PC-3 (cell line): ENCODE data around the gene NEAT1. TPM values are rescaled to one million over a fixed set of nuclear protein-coding genes. Genes with fewer than 3 reads are reported as not detected.

ENCODE experiments used
- ATAC-seq: fragments of 200-7000 bp; cut with Tn5 transposase; 2 replicates; pipeline ENCODE4 v1.9.1; 2020; ENCODE audit warnings: mild to moderate bottlenecking, moderate library complexity
- BruUV-seq: library from RNA; stranded (reverse); fragments of 400-500 nt; replicated peaks from 2 replicates; lab custom pipeline; 2021; lab: Mats Ljungman, UMichigan
- CTCF ChIA-PET: fragments of 300-600 bp; sonication (Branson Sonifier 250); formaldehyde crosslinking; loops from one replicate; lab custom pipeline; 2022; ENCODE audit warnings: antibody characterized with exemption; lab: Charles Lee
- POLR2A ChIA-PET: fragments of 300-600 bp; sonication (Branson Sonifier 250); formaldehyde crosslinking; loops from one replicate; lab custom pipeline; 2022; ENCODE audit warnings: antibody characterized with exemption; ENCODE audit not compliant: unreplicated experiment; lab: Charles Lee
- DNase-seq: peaks from one replicate; pipeline ENCODE4 v3.0.0-alpha.2; 2015
- H2AFZ ChIP-seq: fragments of 300-600 bp; sonication (generic); 2 replicates; pipeline ENCODE4 v1.6.0; 2016; ENCODE audit warnings: antibody characterized with exemption, low read length
- H3F3A ChIP-seq: fragments of 300-600 bp; sonication (generic); one replicate; pipeline ENCODE4 v1.6.0; 2017; ENCODE audit warnings: antibody characterized with exemption, low read length, control low read depth, mild to moderate bottlenecking; ENCODE audit not compliant: unreplicated experiment
- H3K27ac ChIP-seq: fragments of 300-600 bp; sonication (generic); 2 replicates; pipeline ENCODE4 v1.5.1; 2016; ENCODE audit warnings: mild to moderate bottlenecking, low read length
- H3K27me3 ChIP-seq: fragments of 300-600 bp; sonication (generic); 2 replicates; pipeline ENCODE4 v1.6.1; 2016; ENCODE audit warnings: low read length, mixed read lengths
- H3K36me3 ChIP-seq: fragments of 300-600 bp; sonication (generic); 2 replicates; pipeline ENCODE4 v1.6.1; 2016; ENCODE audit warnings: low read depth, mixed run types, low read length, mixed read lengths
- H3K4me1 ChIP-seq: fragments of 300-600 bp; sonication (generic); 2 replicates; pipeline ENCODE4 v1.5.1; 2016; ENCODE audit warnings: low read length; ENCODE audit not compliant: insufficient read depth
- H3K4me2 ChIP-seq: fragments of 300-600 bp; sonication (generic); 2 replicates; pipeline ENCODE4 v1.6.0; 2016; ENCODE audit warnings: low read length
- H3K4me3 ChIP-seq: fragments of 300-600 bp; sonication (generic); 2 replicates; pipeline ENCODE4 v1.5.1; 2016; ENCODE audit warnings: mild to moderate bottlenecking, low read length, mixed read lengths
- H3K79me2 ChIP-seq: fragments of 300-600 bp; sonication (generic); 2 replicates; pipeline ENCODE4 v1.6.1; 2017; ENCODE audit warnings: low read length, mixed read lengths
- H3K9ac ChIP-seq: fragments of 300-600 bp; sonication (generic); 2 replicates; pipeline ENCODE4 v1.6.0; 2016; ENCODE audit warnings: mild to moderate bottlenecking, low read length
- H3K9me2 ChIP-seq: fragments of 300-600 bp; sonication (generic); replicated peaks from 2 replicates; pipeline ENCODE4 v1.6.1; 2016; ENCODE audit warnings: mixed run types, low read length, mixed read lengths
- H3K9me3 ChIP-seq: fragments of 300-600 bp; sonication (generic); 2 replicates; pipeline ENCODE4 v1.6.1; 2016; ENCODE audit warnings: low read length, mixed read lengths
- H4K20me1 ChIP-seq: fragments of 300-600 bp; sonication (generic); 2 replicates; pipeline ENCODE4 v1.6.1; 2016; ENCODE audit warnings: low read length, mixed read lengths
- CTCF ChIP-seq: fragments of 300-600 bp; sonication (generic); conservative IDR thresholded peaks from 2 replicates; pipeline ENCODE4 v1.5.1; 2017; ENCODE audit warnings: antibody characterized with exemption, low read depth, mild to moderate bottlenecking, low read length
- EZH2 ChIP-seq: fragments of 300-600 bp; sonication (generic); IDR thresholded peaks from one replicate; pipeline ENCODE4 v1.6.1; 2017; ENCODE audit warnings: antibody characterized with exemption, mild to moderate bottlenecking, low read length; ENCODE audit not compliant: unreplicated experiment
- EZH2phosphoT487 ChIP-seq: fragments of 300-600 bp; sonication (generic); IDR thresholded peaks from 2 replicates; pipeline ENCODE4 v1.6.1; 2018; ENCODE audit warnings: mild to moderate bottlenecking, antibody characterized with exemption, low read length, borderline replicate concordance
- intact Hi-C: fragments of 100-400 bp; cut with micrococcal nuclease; formaldehyde crosslinking; loops from 2 replicates; pipeline ENCODE4 v1.9.0; 2023
- total RNA-seq: library from RNA; depleted of rRNA; stranded (reverse); fragments of >200 nt; gene quantifications from 2 replicates; pipeline ENCODE4 v1.2.3, GENCODE V29; 2014

The NEAT1 gene
- total RNA-seq, 1 experiment from 2014 or later: 47.9 TPM

- Histone ChIP-seq H2AFZ (no peak overlapping the region), H3K9ac (no peak overlapping the region), H3K79me2 (no peaks in the 10 kb centered on the region), H3K4me3 (no peak overlapping the region), H3K27ac (no peak overlapping the region), H4K20me1 (no peaks in the 10 kb centered on the region), H3K9me3 (no peaks in the 10 kb centered on the region), H3F3A (no peaks in the 10 kb centered on the region), H3K9me2 (no peaks in the 10 kb centered on the region), H3K36me3 (no peaks in the 10 kb centered on the region), H3K27me3 (no peaks in the 10 kb centered on the region), H3K4me1 (peaks cover 17% of the 10 kb centered on the region), H3K4me2 (no peak overlapping the region)
- intact Hi-C loops: no loop called here
- BruUV-seq: no TSS peak
- DNase-seq: no peak
- ChIA-PET CTCF (no interaction called here), POLR2A (no interaction called here)
- TF ChIP-seq EZH2: no peak
- no peak for TF ChIP-seq EZH2phosphoT487
- no peak for ATAC-seq
These were observed 47.6 kb upstream of the NEAT1 start for GRCh38 chr11:65375012-65375411.

- DNase-seq: no peak
- peaks cover 19% of the 10 kb centered on the region for H3K4me1 ChIP-seq
- ChIA-PET POLR2A (no interaction called here), CTCF (no interaction called here)
- H3K9me2 ChIP-seq: no peaks in the 10 kb centered on the region
- H3K27ac ChIP-seq: no peak overlapping the region
- ATAC-seq: no peak
- H3K9me3 ChIP-seq: no peaks in the 10 kb centered on the region
- no peaks in the 10 kb centered on the region for H3F3A ChIP-seq
- TF ChIP-seq EZH2phosphoT487 (no peak), EZH2 (no peak), CTCF (no peak)
- no TSS peak for BruUV-seq
- H3K27me3 ChIP-seq: no peaks in the 10 kb centered on the region
- H3K36me3 ChIP-seq: no peaks in the 10 kb centered on the region
- H2AFZ ChIP-seq: no peak overlapping the region
- H3K4me3 ChIP-seq: no peak overlapping the region
- no peak overlapping the region for H3K4me2 ChIP-seq
- no peaks in the 10 kb centered on the region for H3K79me2 ChIP-seq
- H3K9ac ChIP-seq: no peak overlapping the region
- intact Hi-C loops: no loop called here
- H4K20me1 ChIP-seq: no peaks in the 10 kb centered on the region
These were observed 46.4 kb upstream of the NEAT1 start for GRCh38 chr11:65376138-65376713.

- H4K20me1 ChIP-seq: no peaks in the 10 kb centered on the region
- CTCF ChIA-PET: no interaction called here
- ATAC-seq (no peak), DNase-seq (no peak)
- no TSS peak for BruUV-seq
- no peak for TF ChIP-seq EZH2
- no peak for TF ChIP-seq EZH2phosphoT487
- no peak for TF ChIP-seq CTCF
- H3K27ac ChIP-seq: no peak overlapping the region
- H3F3A ChIP-seq: no peaks in the 10 kb centered on the region
- no peak overlapping the region for H2AFZ ChIP-seq
- no peak overlapping the region for H3K9ac ChIP-seq
- POLR2A ChIA-PET: no interaction called here
- H3K4me2 ChIP-seq: no peak overlapping the region
- H3K79me2 ChIP-seq: no peaks in the 10 kb centered on the region
- no peaks in the 10 kb centered on the region for H3K9me2 ChIP-seq
- H3K4me3 ChIP-seq: no peak overlapping the region
- H3K27me3 ChIP-seq: no peaks in the 10 kb centered on the region
- H3K9me3 ChIP-seq: no peaks in the 10 kb centered on the region
- no peaks in the 10 kb centered on the region for H3K36me3 ChIP-seq
- peaks cover 19% of the 10 kb centered on the region for H3K4me1 ChIP-seq
- intact Hi-C loops: no loop called here
These were observed 45.6 kb upstream of the NEAT1 start for GRCh38 chr11:65377036-65377435.
